GM12874 (cell line): ENCODE results near the gene PKHD1.
A peak's percentile ranks its signal among the peaks of the same experiment; 100 is the strongest.

ENCODE experiments used
- CTCF ChIP-seq: IDR thresholded peaks from 2 replicates; pipeline ENCODE4 v1.5.1; 2011; ENCODE audit warnings: low read depth, mild to moderate bottlenecking, control low read depth, low read length, moderate library complexity; ENCODE audit not compliant: insufficient read depth

PKHD1 gene

DNA sequence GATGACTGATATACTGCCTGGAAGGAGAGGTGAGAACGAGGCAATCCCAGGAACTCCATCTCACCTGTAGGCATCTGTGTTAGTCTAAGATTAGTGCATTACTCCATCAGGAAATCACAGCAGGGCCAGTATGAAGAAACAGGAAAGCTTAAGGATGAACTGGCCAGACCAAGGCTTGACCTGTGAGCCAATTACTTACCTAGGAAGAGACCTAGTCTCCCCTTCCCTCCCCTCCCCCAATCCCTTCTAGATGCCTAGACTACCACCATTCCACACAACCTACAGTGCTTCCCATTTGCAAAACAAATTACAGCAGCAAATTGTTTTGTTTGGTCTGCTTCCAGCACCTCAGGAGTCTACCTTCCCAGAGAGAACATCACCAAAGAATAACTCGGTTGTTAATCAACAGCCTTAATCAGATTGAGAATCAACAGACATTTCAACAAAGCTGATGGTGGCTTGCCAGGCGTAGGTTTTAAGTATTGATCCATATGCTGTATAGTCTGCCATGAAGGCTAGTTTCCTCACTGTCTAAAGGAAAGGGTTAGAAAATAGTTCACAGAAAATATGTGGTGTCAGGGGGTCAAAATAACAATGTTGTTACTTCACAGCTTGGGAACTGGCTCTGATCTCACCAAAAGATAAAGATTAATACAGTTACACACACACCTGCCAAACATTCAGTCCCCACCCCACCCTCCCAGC lies 10.1 kb downstream of the PKHD1 start:
- no peak for TF ChIP-seq CTCF

- no peak for TF ChIP-seq CTCF
These were observed 10.6 kb downstream of the PKHD1 start for GRCh38 chr6:52076791-52077179.

DNA sequence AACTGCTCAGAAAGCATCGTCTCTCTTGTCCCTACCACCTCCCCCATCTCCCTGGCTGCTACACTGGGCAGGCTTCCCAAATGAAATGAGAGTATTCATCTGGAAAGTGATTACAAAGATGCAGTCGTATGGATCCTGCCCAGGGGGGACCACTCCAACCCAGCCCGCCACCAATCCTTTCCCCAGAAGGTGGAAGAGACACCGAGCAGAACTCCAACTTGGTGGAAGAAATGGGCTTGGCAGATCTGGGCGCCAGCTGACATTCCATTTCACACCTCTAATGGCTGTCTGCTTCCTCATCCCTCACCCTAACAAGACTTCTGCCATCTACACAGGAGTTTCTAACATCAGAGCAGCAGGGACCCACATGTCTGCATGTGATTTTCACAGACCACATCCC lies 12.7 kb downstream of the PKHD1 start:
- no peak for TF ChIP-seq CTCF

- no peak for TF ChIP-seq CTCF
These were observed 13.3 kb downstream of the PKHD1 start for GRCh38 chr6:52074155-52074554.

GRCh38 chr6:52065621-52066020 lies 21.8 kb downstream of the PKHD1 start:
- no peak for TF ChIP-seq CTCF

GRCh38 chr6:52063584-52064344 lies 23.6 kb downstream of the PKHD1 start:
- peak; percentile 72 for TF ChIP-seq CTCF

GRCh38 chr6:52061481-52061880 lies 25.9 kb downstream of the PKHD1 start:
- no peak for TF ChIP-seq CTCF
